Keratinocyte (primary cell): ENCODE results near the gene GPR3. TPM values are rescaled to one million over a fixed set of nuclear protein-coding genes. Genes with fewer than 3 reads are reported as not detected.
"Not testable (repeated sequence)": the region's sequence is repeated elsewhere in the genome, so short reads cannot be mapped to it uniquely, and the experiment has no call there.

Source experiments
- DNase-seq: peaks from one replicate; pipeline ENCODE4 v3.0.0-alpha.2; 2011; ENCODE audit warnings: low read depth, missing footprints, low spot score
- FAIRE-seq: peaks from 2 replicates; lab custom pipeline; 2011; peaks lifted over from hg19 to GRCh38; lab: Jason Lieb, UNC
- H2AFZ ChIP-seq: 2 replicates; pipeline ENCODE4 v1.6.0; 2012; ENCODE audit warnings: low read length, control low read depth, inconsistent platforms; ENCODE audit not compliant: control insufficient read depth
- H3K27ac ChIP-seq: 2 replicates; pipeline ENCODE4 v1.5.1; 2011; ENCODE audit warnings: low read length; ENCODE audit not compliant: control insufficient read depth, insufficient read depth
- H3K27me3 ChIP-seq: 3 replicates; pipeline ENCODE4 v1.6.0; 2011; ENCODE audit warnings: low read length; ENCODE audit not compliant: control insufficient read depth, insufficient read depth; ENCODE audit errors: extremely low read depth
- H3K36me3 ChIP-seq, 2 experiments: 2 replicates in 1 of 2; 3 replicates in 1 of 2; pipeline ENCODE4 v1.5.1; 2011; ENCODE audit warnings: low read length in 2 of 2, mild to moderate bottlenecking in 1 of 2; ENCODE audit not compliant: control insufficient read depth in 2 of 2, insufficient read depth in 2 of 2; ENCODE audit errors: extremely low read depth in 1 of 2
- H3K4me1 ChIP-seq: 3 replicates; pipeline ENCODE4 v1.5.1; 2011; ENCODE audit warnings: low read length; ENCODE audit not compliant: control insufficient read depth, insufficient read depth; ENCODE audit errors: extremely low read depth
- H3K4me2 ChIP-seq: 3 replicates; pipeline ENCODE4 v1.6.0; 2011; ENCODE audit warnings: low read depth, low read length; ENCODE audit not compliant: control insufficient read depth, insufficient read depth; ENCODE audit errors: extremely low read depth
- H3K4me3 ChIP-seq, 3 experiments: fragments of 200-600 bp in 1 of 3; sonication (generic) in 1 of 3; 2 replicates in 2 of 3; 3 replicates in 1 of 3; pipeline ENCODE4 v1.5.1; 2011 to 2016; ENCODE audit warnings: low read length in 3 of 3, mild to moderate bottlenecking in 3 of 3, control low read depth in 2 of 3, inconsistent platforms in 1 of 3, low read depth in 1 of 3, mixed read lengths in 1 of 3, mixed run types in 1 of 3, moderate library complexity in 1 of 3; ENCODE audit not compliant: control insufficient read depth in 2 of 3, insufficient read depth in 2 of 3; ENCODE audit errors: extremely low read depth in 1 of 3
- H3K79me2 ChIP-seq: 2 replicates; pipeline ENCODE4 v1.6.0; 2012; ENCODE audit warnings: low read length; ENCODE audit not compliant: control insufficient read depth, insufficient read depth
- H3K9ac ChIP-seq: 3 replicates; pipeline ENCODE4 v1.6.0; 2011; ENCODE audit warnings: low read length; ENCODE audit not compliant: control insufficient read depth, insufficient read depth; ENCODE audit errors: extremely low read depth
- H3K9me1 ChIP-seq: 3 replicates; pipeline ENCODE4 v1.6.0; 2011; ENCODE audit warnings: low read length; ENCODE audit not compliant: control insufficient read depth, insufficient read depth; ENCODE audit errors: extremely low read depth
- H3K9me3 ChIP-seq: 2 replicates; pipeline ENCODE4 v1.5.1; 2012; ENCODE audit warnings: low read depth, low read length; ENCODE audit not compliant: control insufficient read depth
- H4K20me1 ChIP-seq: 3 replicates; pipeline ENCODE4 v1.6.0; 2011; ENCODE audit warnings: low read length; ENCODE audit not compliant: control insufficient read depth, insufficient read depth; ENCODE audit errors: extremely low read depth
- EZH2 ChIP-seq: IDR thresholded peaks from one replicate; pipeline ENCODE4 v1.6.1; 2012; ENCODE audit warnings: inconsistent platforms, mild to moderate bottlenecking, low read length, moderate library complexity
- dilution Hi-C: fragments of 300-500 bp; cut with MboI; formaldehyde crosslinking; loops from one replicate; pipeline ENCODE4 v1.7.0; 2020; ENCODE audit warnings: low sequenced_read_pairs; ENCODE audit not compliant: extremely low pct_ligation_motif_present
- polyA plus RNA-seq, 5 experiments: library from polyadenylated mRNA; depleted of rRNA in 3 of 5; stranded (reverse) in 3 of 5; stranded (forward) in 1 of 5; unstranded in 1 of 5; fragments of >200 nt; gene quantifications; 1 replicate in 1 of 5; 2 replicates in 3 of 5; 3 replicates in 1 of 5; pipeline versions ENCODE4 v1.2.1 to v1.2.3, GENCODE V29; 2011 to 2012; ENCODE audit warnings: missing spikeins in 2 of 5, low read depth in 1 of 5, low replicate concordance in 1 of 5
- TF ChIP-seq, protein P1 (sequence below), 3 experiments: IDR thresholded peaks in 1 of 3; conservative IDR thresholded peaks in 1 of 3; optimal IDR thresholded peaks in 1 of 3; 2 replicates in 2 of 3; 3 replicates in 1 of 3; pipeline versions ENCODE3 to v1.5.1; 2011; ENCODE audit warnings: low read length in 3 of 3, mild to moderate bottlenecking in 3 of 3, moderate library complexity in 2 of 3, control low read depth in 1 of 3, inconsistent platforms in 1 of 3; ENCODE audit not compliant: insufficient read depth in 2 of 3; ENCODE audit errors: extremely low read depth in 1 of 3

Gene GPR3
- polyA plus RNA-seq, 1 donor (not counting 4 experiments of a cell fraction or from before 2014, with no cell fraction given): 1.4 TPM

GRCh38 chr1:27406362-27406680 is 13.9 kb downstream of the GPR3 start:
- no peak overlapping the region for H2AFZ ChIP-seq
- no peaks in the 10 kb centered on the region for H3K9me1 ChIP-seq
- no peaks in the 10 kb centered on the region for H4K20me1 ChIP-seq
- no peak overlapping the region for H3K27ac ChIP-seq
- no peaks in the 10 kb centered on the region for H3K79me2 ChIP-seq
- TF ChIP-seq EZH2: no peak
- TF ChIP-seq, protein P1, sequence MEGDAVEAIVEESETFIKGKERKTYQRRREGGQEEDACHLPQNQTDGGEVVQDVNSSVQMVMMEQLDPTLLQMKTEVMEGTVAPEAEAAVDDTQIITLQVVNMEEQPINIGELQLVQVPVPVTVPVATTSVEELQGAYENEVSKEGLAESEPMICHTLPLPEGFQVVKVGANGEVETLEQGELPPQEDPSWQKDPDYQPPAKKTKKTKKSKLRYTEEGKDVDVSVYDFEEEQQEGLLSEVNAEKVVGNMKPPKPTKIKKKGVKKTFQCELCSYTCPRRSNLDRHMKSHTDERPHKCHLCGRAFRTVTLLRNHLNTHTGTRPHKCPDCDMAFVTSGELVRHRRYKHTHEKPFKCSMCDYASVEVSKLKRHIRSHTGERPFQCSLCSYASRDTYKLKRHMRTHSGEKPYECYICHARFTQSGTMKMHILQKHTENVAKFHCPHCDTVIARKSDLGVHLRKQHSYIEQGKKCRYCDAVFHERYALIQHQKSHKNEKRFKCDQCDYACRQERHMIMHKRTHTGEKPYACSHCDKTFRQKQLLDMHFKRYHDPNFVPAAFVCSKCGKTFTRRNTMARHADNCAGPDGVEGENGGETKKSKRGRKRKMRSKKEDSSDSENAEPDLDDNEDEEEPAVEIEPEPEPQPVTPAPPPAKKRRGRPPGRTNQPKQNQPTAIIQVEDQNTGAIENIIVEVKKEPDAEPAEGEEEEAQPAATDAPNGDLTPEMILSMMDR (optimal IDR thresholded peaks at IDR 0.05 in 1 of 3, IDR thresholded peaks at IDR 0.05 in 1 of 3, conservative IDR thresholded peaks at IDR 0.05 in 1 of 3; ENCODE audit: extremely low read depth in 1 of 3, insufficient read depth in 2 of 3, low read length in 3 of 3): no peak
- FAIRE-seq: peak; percentile 74
- H3K9me3 ChIP-seq: no peaks in the 10 kb centered on the region
- no peaks in the 10 kb centered on the region for H3K27me3 ChIP-seq
- peaks cover 12 to 36% of the 10 kb centered on the region in 2 experiments for H3K36me3 ChIP-seq
- dilution Hi-C loops: loop anchor here (25.0 kb wide), 1 partner anchor 181 kb away; no protein-coding TSS in a partner anchor
- H3K4me2 ChIP-seq: no peak overlapping the region
- no peak overlapping the region for H3K9ac ChIP-seq
- no peak for DNase-seq
- H3K4me1 ChIP-seq: peaks cover 42% of the 10 kb centered on the region
- H3K4me3 ChIP-seq: no peak overlapping the region

DNA sequence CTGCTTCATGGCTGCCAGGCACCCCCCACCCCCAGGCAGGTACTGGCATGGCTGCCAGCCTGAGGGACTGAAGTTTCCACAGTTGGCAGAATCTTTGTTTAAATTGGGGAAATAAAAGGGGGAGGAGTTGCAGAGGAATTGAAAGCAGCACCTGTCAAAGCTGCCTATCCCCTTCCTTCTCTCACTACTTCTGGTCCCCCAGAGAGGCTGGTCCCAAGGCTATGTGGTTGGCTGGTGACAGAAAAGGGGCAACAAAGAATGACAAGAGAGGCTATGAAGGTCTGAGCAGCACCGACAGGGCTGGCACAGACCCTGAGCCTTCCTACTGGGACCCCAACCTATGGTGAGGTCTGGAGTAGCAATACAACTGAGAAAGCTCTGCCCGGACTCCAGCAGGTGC is 14.4 kb downstream of the GPR3 start:
- not testable (repeated sequence) for H3K9me1 ChIP-seq, H2AFZ ChIP-seq, H3K79me2 ChIP-seq, H3K4me3 ChIP-seq, H3K4me2 ChIP-seq, H3K27ac ChIP-seq, H4K20me1 ChIP-seq, H3K9ac ChIP-seq, FAIRE-seq, DNase-seq, H3K27me3 ChIP-seq, H3K9me3 ChIP-seq
- H3K36me3 ChIP-seq: peaks cover 13 to 39% of the 10 kb centered on the region in 2 experiments
- peaks cover 42% of the 10 kb centered on the region for H3K4me1 ChIP-seq
- dilution Hi-C loops: loop anchor here (25.0 kb wide), 1 partner anchor 181 kb away; no protein-coding TSS in a partner anchor

DNA sequence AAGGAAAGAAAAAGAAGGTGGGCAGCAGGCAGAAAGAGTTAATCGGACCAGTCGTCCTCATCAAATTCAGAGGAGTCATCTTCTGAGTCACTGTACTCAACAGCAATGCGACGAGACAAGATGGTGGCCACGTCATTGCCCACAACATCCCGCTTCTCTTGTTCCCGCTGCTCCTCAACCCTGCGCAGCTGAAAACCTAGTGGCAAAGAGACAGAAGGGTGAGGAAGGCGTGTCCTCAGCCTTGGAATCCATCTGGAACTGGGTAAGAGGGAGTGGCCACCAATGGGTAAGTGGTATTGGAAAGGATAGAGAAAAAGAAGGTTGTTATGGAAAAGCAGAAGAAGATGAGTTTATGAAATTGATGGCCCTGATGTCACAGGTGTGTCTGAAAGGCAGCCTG is 15.7 kb downstream of the GPR3 start:
- no peak for FAIRE-seq

More for the DNA sequence above, 15.7 kb downstream of the GPR3 start:
- TF ChIP-seq EZH2: no peak
- TF ChIP-seq, protein P1 (optimal IDR thresholded peaks at IDR 0.05 in 1 of 3, IDR thresholded peaks at IDR 0.05 in 1 of 3, conservative IDR thresholded peaks at IDR 0.05 in 1 of 3; ENCODE audit: extremely low read depth in 1 of 3, insufficient read depth in 2 of 3, low read length in 3 of 3): no peak
- DNase-seq: no peak
- H3K4me3 ChIP-seq: no peak overlapping the region
- H3K27ac ChIP-seq: no peak overlapping the region
- H3K36me3 ChIP-seq: peaks cover 17 to 53% of the 10 kb centered on the region in 2 experiments
- H4K20me1 ChIP-seq: no peaks in the 10 kb centered on the region
- no peak overlapping the region for H3K9ac ChIP-seq
- H3K4me1 ChIP-seq: peaks cover 34% of the 10 kb centered on the region
- no peaks in the 10 kb centered on the region for H3K27me3 ChIP-seq
- H3K4me2 ChIP-seq: no peak overlapping the region
- H3K9me1 ChIP-seq: no peaks in the 10 kb centered on the region
- no peaks in the 10 kb centered on the region for H3K9me3 ChIP-seq
- no peak overlapping the region for H2AFZ ChIP-seq
- H3K79me2 ChIP-seq: no peaks in the 10 kb centered on the region
- dilution Hi-C loops: loop anchor here (25.0 kb wide), 1 partner anchor 179 kb away; no protein-coding TSS in a partner anchor
